Stomach smooth muscle (tissue), 2 donors: ENCODE results near the gene TMEM167B.

Experiments used
- H3K27ac ChIP-seq: one replicate; pipeline ENCODE4 v1.7.0; 2013; ENCODE audit warnings: mild to moderate bottlenecking, low read length, inconsistent platforms
- H3K27me3 ChIP-seq, 2 donors: one replicate each; pipeline ENCODE4 v1.7.0; 2013; ENCODE audit warnings: low read length in 2 of 2; ENCODE audit not compliant: insufficient read depth in 2 of 2, control insufficient read depth in 1 of 2
- H3K36me3 ChIP-seq, 2 donors: one replicate each; pipeline ENCODE4 v1.7.0; 2013; ENCODE audit warnings: low read length in 2 of 2; ENCODE audit not compliant: control insufficient read depth in 2 of 2, insufficient read depth in 2 of 2
- H3K4me1 ChIP-seq: one replicate; pipeline ENCODE4 v1.7.0; 2013; ENCODE audit warnings: low read length; ENCODE audit not compliant: control insufficient read depth, insufficient read depth
- H3K4me3 ChIP-seq, 2 donors: one replicate each; pipeline ENCODE4 v1.7.0; 2013; ENCODE audit warnings: low read length in 2 of 2
- H3K9ac ChIP-seq, 2 donors: one replicate each; pipeline ENCODE4 v1.7.0; 2013; ENCODE audit warnings: low read length in 2 of 2, mild to moderate bottlenecking in 1 of 2
- H3K9me3 ChIP-seq, 2 donors: one replicate each; pipeline ENCODE4 v1.7.0; 2013; ENCODE audit warnings: low read length in 2 of 2; ENCODE audit not compliant: control insufficient read depth in 2 of 2
- donor health status: healthy.
- donor health status: Pancreatic carcinoma.

Gene TMEM167B

GRCh38 chr1:109099938-109100773, 9.6 kb downstream of the TMEM167B start:
- H3K9me3 ChIP-seq = no peaks in the 10 kb centered on the region
- H3K4me1 ChIP-seq = peaks cover 10% of the 10 kb centered on the region
- H3K27me3 ChIP-seq = no peaks in the 10 kb centered on the region
- H3K4me3 ChIP-seq = peak overlapping the region; percentile 92 to 93
- peak overlapping the region; percentile 91 to 99 for H3K9ac ChIP-seq
- peak overlapping the region; percentile 88 for H3K27ac ChIP-seq
- peaks cover 0 to 3% of the 10 kb centered on the region in 2 donors for H3K36me3 ChIP-seq

- no peaks in the 10 kb centered on the region for H3K27me3 ChIP-seq
- no peak overlapping the region for H3K27ac ChIP-seq
- H3K9me3 ChIP-seq = no peaks in the 10 kb centered on the region
- no peak overlapping the region for H3K4me3 ChIP-seq
- H3K36me3 ChIP-seq = no peaks in the 10 kb centered on the region
- peaks cover 8% of the 10 kb centered on the region for H3K4me1 ChIP-seq
- no peak overlapping the region for H3K9ac ChIP-seq
These were observed 14.0 kb downstream of the TMEM167B start for GRCh38 chr1:109104364-109105151.

GRCh38 chr1:109105881-109106280, 15.3 kb downstream of the TMEM167B start:
- no peak overlapping the region for H3K27ac ChIP-seq

GRCh38 chr1:109107785-109108184, 17.2 kb downstream of the TMEM167B start:
- H3K4me1 ChIP-seq = peaks cover 7% of the 10 kb centered on the region
- H3K27ac ChIP-seq = no peak overlapping the region
- no peaks in the 10 kb centered on the region for H3K9me3 ChIP-seq
- H3K9ac ChIP-seq = no peak overlapping the region
- H3K36me3 ChIP-seq = no peaks in the 10 kb centered on the region
- no peak overlapping the region for H3K4me3 ChIP-seq
- peaks cover 0 to 7% of the 10 kb centered on the region in 2 donors for H3K27me3 ChIP-seq

More at GRCh38 chr1:109105881-109106280, 15.3 kb downstream of the TMEM167B start:
- H3K9me3 ChIP-seq = no peaks in the 10 kb centered on the region
- H3K36me3 ChIP-seq = no peaks in the 10 kb centered on the region
- peaks cover 0 to 1% of the 10 kb centered on the region in 2 donors for H3K27me3 ChIP-seq
- no peak overlapping the region for H3K4me3 ChIP-seq
- H3K4me1 ChIP-seq = peaks cover 4% of the 10 kb centered on the region
- no peak overlapping the region for H3K9ac ChIP-seq

GRCh38 chr1:109109906-109110305, 19.3 kb downstream of the TMEM167B start:
- H3K27ac ChIP-seq = no peak overlapping the region
- no peaks in the 10 kb centered on the region for H3K9me3 ChIP-seq
- no peaks in the 10 kb centered on the region for H3K36me3 ChIP-seq
- H3K4me1 ChIP-seq = peaks cover 22% of the 10 kb centered on the region
- peaks cover 16% of the 10 kb centered on the region in 2 donors for H3K27me3 ChIP-seq
- no peak overlapping the region for H3K9ac ChIP-seq
- H3K4me3 ChIP-seq = no peak overlapping the region

GRCh38 chr1:109111386-109112055, 21.0 kb downstream of the TMEM167B start:
- no peaks in the 10 kb centered on the region for H3K9me3 ChIP-seq
- peaks cover 23 to 27% of the 10 kb centered on the region in 2 donors for H3K27me3 ChIP-seq
- peaks cover 22% of the 10 kb centered on the region for H3K4me1 ChIP-seq
- no peak overlapping the region for H3K9ac ChIP-seq
- H3K4me3 ChIP-seq = no peak overlapping the region
- no peak overlapping the region for H3K27ac ChIP-seq
- H3K36me3 ChIP-seq = no peaks in the 10 kb centered on the region

- Histone ChIP-seq H3K36me3 (no peaks in the 10 kb centered on the region), H3K9me3 (no peaks in the 10 kb centered on the region), H3K27ac (no peak overlapping the region), H3K27me3 (peaks cover 23 to 28% of the 10 kb centered on the region in 2 donors), H3K4me1 (peaks cover 22% of the 10 kb centered on the region), H3K9ac (peak overlapping the region in 1 of 2 donors; percentile 26), H3K4me3 (peak overlapping the region; percentile 52 to 70)
These were observed 21.6 kb downstream of the TMEM167B start for GRCh38 chr1:109112056-109112651.

GRCh38 chr1:109112652-109113285, 22.2 kb downstream of the TMEM167B start:
- H3K27ac ChIP-seq = no peak overlapping the region
- H3K36me3 ChIP-seq = no peaks in the 10 kb centered on the region
- H3K27me3 ChIP-seq = peaks cover 23 to 28% of the 10 kb centered on the region in 2 donors
- no peaks in the 10 kb centered on the region for H3K9me3 ChIP-seq
- peak overlapping the region; percentile 56 to 70 for H3K4me3 ChIP-seq
- H3K9ac ChIP-seq = peak overlapping the region in 1 of 2 donors; percentile 26
- peaks cover 22% of the 10 kb centered on the region for H3K4me1 ChIP-seq

GRCh38 chr1:109113590-109114341, 23.2 kb downstream of the TMEM167B start, which contains the start of gene ELAPOR1:
ELAPOR1 (plus strand) TSS chr1:109114115; CDS start chr1:109114184, 69 bp downstream.
- Histone ChIP-seq H3K4me3 (peak within 1 kb of the TSS; percentile 56 to 70), H3K27ac (no peak within 1 kb of the TSS), H3K4me1 (peaks cover 22% of the 10 kb centered on the region), H3K9me3 (no peaks in the 10 kb centered on the region), H3K9ac (no peak within 1 kb of the TSS), H3K36me3 (no peaks in the 10 kb centered on the region), H3K27me3 (peaks cover 23 to 28% of the 10 kb centered on the region in 2 donors)
